Fibroblast of the aortic adventitia (primary cell): Measurements from ENCODE around the gene DHX9. TPM values are rescaled to one million over a fixed set of nuclear protein-coding genes. Genes with fewer than 3 reads are reported as not detected.

Source experiments
- DNase-seq: peaks from one replicate; pipeline ENCODE4 v3.0.0-alpha.2; 2010; ENCODE audit warnings: low read depth
- H3K4me3 ChIP-seq: 2 replicates; pipeline ENCODE4 v1.5.1; 2011; ENCODE audit warnings: low read depth, mild to moderate bottlenecking, control low read depth, low read length, moderate library complexity
- total RNA-seq: library from RNA; depleted of rRNA; stranded (reverse); fragments of >200 nt; gene quantifications from 2 replicates; pipeline ENCODE4 v1.2.3, GENCODE V29; 2012; ENCODE audit warnings: low replicate concordance
- TF ChIP-seq, protein P1 (sequence below): IDR thresholded peaks from 2 replicates; pipeline ENCODE4 v1.5.1; 2011; ENCODE audit warnings: mild to moderate bottlenecking, low read length, control low read depth, inconsistent platforms; ENCODE audit not compliant: insufficient read depth

DHX9 gene
- 121 and 153 TPM in 2 replicates for total RNA-seq

DNA sequence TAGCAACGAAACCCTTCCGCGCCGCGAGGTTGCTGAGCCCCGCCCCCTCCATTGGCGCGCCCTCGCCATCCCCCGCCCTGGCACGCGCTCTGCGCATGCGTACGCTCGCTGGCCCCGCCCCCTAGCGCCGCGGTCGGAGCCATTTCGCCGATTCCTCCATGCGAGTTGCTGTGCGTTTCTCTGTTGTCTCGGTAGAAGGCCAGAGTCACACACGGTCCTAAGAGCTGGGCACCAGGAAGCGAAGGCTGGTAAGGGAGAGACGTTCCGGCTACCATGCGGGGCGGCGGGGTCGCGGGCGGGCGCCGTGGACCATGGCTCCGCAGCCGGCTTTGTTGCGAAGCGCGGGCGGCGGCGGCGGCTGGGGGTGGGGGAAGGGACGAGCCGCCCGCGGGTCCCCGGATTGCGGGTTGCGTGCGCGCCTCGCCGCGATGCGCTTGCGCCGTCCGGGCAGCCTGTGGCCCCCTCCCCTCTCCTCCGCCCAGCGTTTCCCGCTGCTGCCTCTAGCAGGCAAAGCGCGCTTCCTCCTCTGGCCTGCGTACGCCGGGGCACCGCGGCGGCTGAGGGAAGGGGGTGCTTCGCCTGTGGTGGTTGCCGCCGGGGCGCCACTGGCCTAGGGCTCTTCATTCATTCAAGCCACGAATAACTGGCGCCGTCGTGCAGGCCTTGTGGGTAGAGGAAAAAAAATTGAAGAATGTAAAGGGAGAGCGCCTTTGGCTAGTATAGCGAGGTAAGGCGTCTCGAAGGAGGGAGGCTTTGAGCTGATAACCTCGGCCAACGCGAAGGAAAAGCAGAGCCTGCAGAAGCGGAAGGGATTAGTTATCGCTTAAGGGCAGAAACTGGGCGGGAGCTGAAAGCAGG, at the start of gene DHX9:
Gene DHX9 (plus strand): TSS at position 139 of the 858 bp plus-strand sequence. CDS start 3,220 bp downstream, outside the sequence.
- peak within 1 kb of the TSS; percentile 70 for H3K4me3 ChIP-seq
- TF ChIP-seq, protein P1, sequence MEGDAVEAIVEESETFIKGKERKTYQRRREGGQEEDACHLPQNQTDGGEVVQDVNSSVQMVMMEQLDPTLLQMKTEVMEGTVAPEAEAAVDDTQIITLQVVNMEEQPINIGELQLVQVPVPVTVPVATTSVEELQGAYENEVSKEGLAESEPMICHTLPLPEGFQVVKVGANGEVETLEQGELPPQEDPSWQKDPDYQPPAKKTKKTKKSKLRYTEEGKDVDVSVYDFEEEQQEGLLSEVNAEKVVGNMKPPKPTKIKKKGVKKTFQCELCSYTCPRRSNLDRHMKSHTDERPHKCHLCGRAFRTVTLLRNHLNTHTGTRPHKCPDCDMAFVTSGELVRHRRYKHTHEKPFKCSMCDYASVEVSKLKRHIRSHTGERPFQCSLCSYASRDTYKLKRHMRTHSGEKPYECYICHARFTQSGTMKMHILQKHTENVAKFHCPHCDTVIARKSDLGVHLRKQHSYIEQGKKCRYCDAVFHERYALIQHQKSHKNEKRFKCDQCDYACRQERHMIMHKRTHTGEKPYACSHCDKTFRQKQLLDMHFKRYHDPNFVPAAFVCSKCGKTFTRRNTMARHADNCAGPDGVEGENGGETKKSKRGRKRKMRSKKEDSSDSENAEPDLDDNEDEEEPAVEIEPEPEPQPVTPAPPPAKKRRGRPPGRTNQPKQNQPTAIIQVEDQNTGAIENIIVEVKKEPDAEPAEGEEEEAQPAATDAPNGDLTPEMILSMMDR = peak; percentile 30
- DNase-seq = peak; percentile 86

GRCh38 chr1:182791281-182792179, 47.6 kb upstream of the DHX9 start:
- TF ChIP-seq, protein P1 = no peak
- H3K4me3 ChIP-seq = no peak overlapping the region
- no peak for DNase-seq

DNA sequence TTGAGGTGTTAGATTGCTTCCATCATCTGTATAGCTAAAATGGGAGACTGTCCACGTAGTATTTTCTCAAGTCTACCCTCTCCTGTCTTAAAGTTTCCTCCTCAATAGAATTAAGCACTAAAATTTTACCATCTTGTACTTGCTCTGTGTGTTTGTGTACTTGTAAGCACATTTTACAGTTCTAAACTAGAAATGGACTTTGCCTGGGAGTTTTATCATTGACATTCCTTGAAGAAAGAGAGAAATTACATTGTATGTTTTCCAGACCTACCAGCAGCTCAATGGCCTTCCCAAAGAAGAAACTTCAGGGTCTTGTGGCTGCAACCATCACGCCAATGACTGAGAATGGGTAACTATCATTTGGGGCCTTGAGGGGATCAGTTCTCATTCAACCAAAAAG, 45.1 kb upstream of the DHX9 start:
- TF ChIP-seq, protein P1 = no peak
- no peak overlapping the region for H3K4me3 ChIP-seq
- DNase-seq = no peak

- H3K4me3 ChIP-seq = no peak overlapping the region
- TF ChIP-seq, protein P1 = no peak
- no peak for DNase-seq
These were observed 44.4 kb upstream of the DHX9 start for GRCh38 chr1:182794676-182795201.

DNA sequence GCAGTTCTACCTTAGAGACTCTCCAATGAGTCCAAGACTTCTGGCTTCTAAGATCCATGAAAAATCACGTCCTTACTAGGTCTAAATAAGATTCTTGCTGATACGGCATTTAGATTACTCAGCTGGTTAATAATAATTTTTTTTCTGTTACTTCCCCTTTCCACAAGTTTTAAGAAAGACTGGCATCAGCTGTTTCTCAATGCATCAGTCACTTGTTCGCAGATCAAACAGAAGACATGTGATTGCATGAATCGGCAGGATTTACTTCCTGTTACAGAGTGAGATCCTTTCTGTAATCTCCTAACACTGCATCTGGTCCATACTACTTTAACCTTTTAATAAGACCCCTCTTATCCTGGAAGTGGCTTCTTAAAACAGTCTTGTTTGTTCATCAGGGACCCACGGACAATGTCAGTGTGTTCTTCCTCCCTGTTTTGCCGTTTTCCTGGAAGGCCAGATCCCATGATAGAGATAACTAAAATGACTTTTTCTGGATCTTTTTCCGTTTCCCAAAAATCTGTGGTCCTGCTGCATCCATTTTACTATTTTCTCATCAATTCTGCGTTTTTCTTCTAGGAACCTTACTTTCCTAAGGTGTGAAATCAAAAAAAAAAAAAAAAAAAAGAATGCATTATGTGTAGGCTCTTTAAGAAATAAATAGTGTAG, 43.5 kb upstream of the DHX9 start:
- TF ChIP-seq, protein P1 = no peak
- H3K4me3 ChIP-seq = no peak overlapping the region
- no peak for DNase-seq
